DND-41 (cell line): ENCODE measurements around the gene PIGS.

ENCODE experiments used
- EZH2 ChIP-seq: IDR thresholded peaks from 3 replicates; pipeline ENCODE4 v1.6.1; 2012; ENCODE audit warnings: borderline replicate concordance, low read depth, mild to moderate bottlenecking, moderate library complexity, low read length, inconsistent platforms; ENCODE audit not compliant: severe bottlenecking
- TF ChIP-seq, protein P1 (sequence below): IDR thresholded peaks from 2 replicates; pipeline ENCODE4 v1.5.1; 2012; ENCODE audit warnings: borderline replicate concordance, low read length, moderate library complexity, mild to moderate bottlenecking; ENCODE audit not compliant: poor library complexity, severe bottlenecking; ENCODE audit errors: extremely low read depth

GRCh38 chr17:28523186-28523585 is 48.1 kb downstream of the PIGS start:
- TF ChIP-seq, protein P1, sequence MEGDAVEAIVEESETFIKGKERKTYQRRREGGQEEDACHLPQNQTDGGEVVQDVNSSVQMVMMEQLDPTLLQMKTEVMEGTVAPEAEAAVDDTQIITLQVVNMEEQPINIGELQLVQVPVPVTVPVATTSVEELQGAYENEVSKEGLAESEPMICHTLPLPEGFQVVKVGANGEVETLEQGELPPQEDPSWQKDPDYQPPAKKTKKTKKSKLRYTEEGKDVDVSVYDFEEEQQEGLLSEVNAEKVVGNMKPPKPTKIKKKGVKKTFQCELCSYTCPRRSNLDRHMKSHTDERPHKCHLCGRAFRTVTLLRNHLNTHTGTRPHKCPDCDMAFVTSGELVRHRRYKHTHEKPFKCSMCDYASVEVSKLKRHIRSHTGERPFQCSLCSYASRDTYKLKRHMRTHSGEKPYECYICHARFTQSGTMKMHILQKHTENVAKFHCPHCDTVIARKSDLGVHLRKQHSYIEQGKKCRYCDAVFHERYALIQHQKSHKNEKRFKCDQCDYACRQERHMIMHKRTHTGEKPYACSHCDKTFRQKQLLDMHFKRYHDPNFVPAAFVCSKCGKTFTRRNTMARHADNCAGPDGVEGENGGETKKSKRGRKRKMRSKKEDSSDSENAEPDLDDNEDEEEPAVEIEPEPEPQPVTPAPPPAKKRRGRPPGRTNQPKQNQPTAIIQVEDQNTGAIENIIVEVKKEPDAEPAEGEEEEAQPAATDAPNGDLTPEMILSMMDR, result no peak
- no peak for TF ChIP-seq EZH2
